Stimulated activated CD4-positive, alpha-beta T cell treated with anti-CD3 and anti-CD28 coated beads, TNF-alpha, amount 100 ng/mL, for 1 hour (primary cell): ENCODE measurements around the gene LGMN.
A peak's percentile ranks its signal among the peaks of the same experiment; 100 is the strongest.
"Not testable (repeated sequence)": the region's sequence is repeated elsewhere in the genome, so short reads cannot be mapped to it uniquely, and the experiment has no call there.

Experiments used
- DNase-seq, 3 donors: peaks; one replicate each; pipeline ENCODE4 v3.0.0-alpha.2; 2020; ENCODE audit warnings: low read depth in 3 of 3, low spot score in 1 of 3

LGMN gene

GRCh38 chr14:92698393-92698792, 50.0 kb downstream of the LGMN start:
- no peak for DNase-seq

- DNase-seq: no peak
Observed at GRCh38 chr14:92696366-92696765, 52.1 kb downstream of the LGMN start.

GRCh38 chr14:92695562-92695961, 52.9 kb downstream of the LGMN start:
- no peak for DNase-seq

DNA sequence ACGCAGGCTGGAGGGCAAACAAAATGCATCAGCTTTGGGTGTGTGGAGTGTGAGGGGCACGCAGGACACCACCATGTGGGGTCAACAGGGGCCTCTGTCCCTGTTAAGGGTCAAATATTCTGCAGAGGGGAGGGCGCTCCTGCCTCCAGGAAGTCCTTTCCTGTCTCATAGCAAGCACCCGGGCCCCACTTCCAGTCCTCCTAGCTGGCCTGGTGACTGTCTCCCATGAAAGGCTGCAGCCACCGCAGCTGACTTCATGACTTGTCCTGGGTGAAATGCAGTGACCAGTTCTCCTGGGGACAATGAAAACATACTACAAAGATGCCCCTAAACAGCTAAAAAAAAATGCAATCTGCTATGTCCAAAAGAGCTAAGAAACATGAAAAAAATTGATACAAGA, 53.6 kb downstream of the LGMN start:
- no peak for DNase-seq

DNA sequence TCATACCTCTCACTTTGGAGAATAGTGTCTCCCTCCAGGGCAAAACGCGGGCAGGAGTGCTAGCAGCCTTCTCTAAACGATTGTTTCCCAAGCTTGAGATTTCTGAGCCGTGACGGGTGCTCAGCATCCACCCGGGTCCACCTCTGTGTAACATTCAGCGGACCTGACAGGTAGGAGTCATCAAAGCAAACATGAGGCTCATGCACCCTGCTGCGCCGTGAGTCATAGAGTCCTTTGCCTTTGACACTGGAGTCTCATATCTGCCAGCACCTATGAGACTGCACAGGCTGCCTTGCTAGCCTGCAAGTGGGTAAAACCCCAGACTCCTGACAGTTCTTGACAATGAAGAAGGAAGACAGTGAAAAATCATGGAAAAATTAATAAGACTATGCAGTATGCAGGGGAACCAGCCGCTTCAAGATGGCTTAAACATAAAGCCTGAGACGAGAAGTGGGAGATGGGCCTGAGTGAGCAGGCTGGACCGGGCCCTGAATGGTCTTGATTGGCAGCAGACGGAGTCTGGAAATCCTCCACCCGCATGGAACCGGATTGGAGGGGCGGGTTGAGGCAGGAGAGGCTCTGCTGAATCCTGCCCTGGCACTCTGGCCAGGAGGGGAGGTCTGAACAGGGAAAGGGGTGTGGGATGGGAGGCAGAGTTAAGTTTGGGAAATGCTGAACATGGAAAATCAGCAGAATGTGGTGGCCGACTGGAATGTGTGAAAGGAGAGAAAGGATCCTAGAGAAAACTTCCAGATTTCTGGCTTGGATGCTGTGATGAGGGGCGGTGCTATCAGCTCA, 54.2 kb downstream of the LGMN start:
- DNase-seq: no peak

- no peak for DNase-seq
Observed at GRCh38 chr14:92692822-92693226, 55.6 kb downstream of the LGMN start.

DNA sequence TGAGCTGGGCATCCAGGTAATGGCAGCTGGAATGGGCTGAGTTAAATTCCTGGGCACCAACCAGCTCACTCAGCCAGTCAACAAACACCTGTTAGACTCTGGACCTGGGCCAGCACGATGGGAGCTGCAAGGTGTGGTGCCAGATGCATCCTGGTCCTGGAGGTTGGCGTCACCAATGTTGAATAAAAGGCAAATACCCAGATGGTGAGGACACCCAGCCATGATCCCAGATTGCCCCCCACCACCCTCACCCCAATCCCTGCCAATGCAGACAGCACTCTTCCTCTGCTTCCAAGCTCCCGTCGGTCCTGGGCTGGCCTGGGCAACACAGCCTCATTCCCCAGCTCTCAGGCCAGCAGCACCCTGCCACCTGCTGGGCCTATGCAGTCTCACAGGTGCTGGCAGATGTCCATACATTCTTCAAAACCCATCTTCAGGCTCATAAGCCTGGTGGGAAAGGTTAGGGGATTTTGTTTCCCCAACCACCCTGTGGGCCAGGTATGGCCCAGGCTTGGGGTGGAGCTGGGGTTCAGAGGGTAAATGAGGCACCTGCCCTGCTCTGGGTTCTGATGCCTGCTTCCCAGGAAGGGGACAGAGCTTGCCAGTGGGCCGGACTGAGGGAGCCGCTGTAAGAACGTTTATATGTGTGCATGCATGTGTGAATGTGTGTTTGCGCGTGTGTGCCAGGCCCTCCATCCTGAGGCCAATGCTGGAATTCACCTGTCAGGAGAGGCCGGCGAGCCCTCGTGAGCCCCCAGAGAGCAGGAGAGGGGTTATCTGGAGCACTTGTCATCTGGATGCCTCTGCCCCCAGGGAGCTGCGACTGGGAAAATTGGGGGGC, 58.0 kb downstream of the LGMN start:
- no peak for DNase-seq

GRCh38 chr14:92688434-92689375, 59.7 kb downstream of the LGMN start:
- no peak for DNase-seq

DNA sequence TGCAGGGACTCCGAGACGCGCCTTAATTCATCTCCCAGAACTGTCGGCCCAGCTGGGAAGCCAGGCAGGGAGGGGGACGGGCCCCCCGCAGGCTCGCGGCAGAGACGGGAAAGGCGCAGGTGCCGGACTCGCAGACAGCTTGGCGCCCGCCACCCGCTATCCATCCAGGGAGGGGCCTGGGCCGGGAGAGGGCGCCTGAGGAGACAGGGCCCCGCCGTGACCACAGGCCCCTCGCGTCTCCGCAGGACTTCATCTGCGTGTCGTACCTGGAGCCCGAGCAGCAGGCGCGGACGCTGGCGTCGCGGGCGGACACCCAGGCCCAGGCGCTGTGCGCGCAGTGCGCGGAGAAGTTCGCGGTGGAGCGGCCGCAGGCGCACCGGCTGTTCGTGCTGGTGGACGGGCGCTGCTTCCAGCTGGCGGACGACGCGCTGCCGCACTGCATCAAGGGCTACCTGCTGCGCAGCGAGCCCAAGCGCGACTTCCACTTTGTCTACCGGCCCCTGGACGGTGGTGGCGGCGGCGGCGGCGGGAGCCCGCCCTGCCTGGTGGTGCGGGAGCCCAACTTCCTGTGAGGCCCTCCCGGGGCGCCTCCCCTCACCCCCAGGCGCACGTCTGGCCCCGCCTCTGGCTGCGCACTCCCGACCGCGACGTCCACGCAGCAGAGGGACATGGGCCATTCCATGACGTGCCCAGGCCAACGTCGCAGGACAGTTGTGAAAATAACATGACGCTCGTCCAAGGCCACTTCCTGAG, 60.6 kb downstream of the LGMN start:
- no peak for DNase-seq

- peak in 2 of 3 donors; percentile 58 to 65 for DNase-seq
Observed at GRCh38 chr14:92686900-92687427, 61.5 kb downstream of the LGMN start.

GRCh38 chr14:92686411-92686899, 62.0 kb downstream of the LGMN start:
- DNase-seq: no peak

GRCh38 chr14:92685784-92686355, 62.6 kb downstream of the LGMN start:
- no peak for DNase-seq

DNA sequence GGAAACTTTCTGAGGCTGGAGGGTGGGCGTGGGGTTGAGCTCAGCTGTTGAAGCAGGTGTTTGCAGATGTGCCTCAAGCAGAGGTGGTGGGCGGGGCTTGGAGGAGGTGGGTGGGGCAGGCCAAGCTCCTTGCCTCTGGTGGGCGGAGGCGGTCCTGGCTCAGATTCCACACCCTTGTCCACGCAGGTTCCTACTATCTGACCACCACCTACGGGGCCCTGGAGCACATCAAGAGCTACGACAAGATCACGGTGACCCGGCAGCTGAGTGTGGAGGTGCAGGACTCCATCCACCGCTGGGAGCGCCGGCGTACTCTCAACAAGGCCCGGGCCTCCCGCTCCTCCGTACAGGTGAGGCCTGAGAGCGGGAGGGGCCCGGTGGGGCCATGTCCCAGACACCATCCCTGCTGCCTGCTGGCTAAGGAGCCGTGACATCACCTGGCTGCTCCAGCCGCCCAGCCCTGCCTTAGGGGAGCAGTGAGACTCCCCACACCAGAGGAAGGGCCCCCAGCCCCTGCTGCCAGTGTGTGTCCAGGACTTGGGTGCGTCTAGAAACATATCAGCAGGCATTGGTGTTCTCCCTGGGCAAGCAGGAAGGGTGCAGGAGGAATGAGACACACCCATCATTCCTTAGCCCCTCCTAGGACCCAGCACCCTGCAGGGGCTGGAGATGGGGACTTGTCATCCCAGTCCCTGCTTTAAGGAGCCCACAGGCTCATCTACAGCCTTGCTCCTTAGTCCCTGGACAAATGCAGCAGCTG, 63.4 kb downstream of the LGMN start:
- no peak for DNase-seq

- no peak for DNase-seq
Observed at GRCh38 chr14:92683041-92683440, 65.4 kb downstream of the LGMN start.

GRCh38 chr14:92680781-92681650, 67.4 kb downstream of the LGMN start:
- peak; percentile 30 to 71 (median 58) for DNase-seq

DNA sequence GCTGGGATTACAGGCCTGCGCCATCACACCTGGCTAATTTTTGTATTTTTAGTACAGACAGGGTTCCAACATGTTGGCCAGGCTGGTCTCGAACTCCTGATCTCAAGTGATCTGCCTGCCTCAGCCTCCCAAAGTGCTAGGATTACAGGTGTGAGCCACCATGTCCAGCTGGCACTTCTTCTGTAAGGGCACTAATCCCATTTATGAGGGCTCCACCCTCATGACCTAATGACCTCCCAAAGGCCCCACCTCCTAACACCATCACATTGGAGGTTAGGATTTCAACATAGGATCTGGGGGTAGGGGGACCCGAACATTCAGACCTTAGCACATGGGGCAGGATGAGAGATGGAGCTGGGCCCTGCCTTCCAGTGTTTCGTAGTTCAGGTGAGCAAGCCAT, 68.1 kb downstream of the LGMN start:
- not testable (repeated sequence) for DNase-seq

GRCh38 chr14:92679246-92679645, 69.2 kb downstream of the LGMN start:
- no peak for DNase-seq

DNA sequence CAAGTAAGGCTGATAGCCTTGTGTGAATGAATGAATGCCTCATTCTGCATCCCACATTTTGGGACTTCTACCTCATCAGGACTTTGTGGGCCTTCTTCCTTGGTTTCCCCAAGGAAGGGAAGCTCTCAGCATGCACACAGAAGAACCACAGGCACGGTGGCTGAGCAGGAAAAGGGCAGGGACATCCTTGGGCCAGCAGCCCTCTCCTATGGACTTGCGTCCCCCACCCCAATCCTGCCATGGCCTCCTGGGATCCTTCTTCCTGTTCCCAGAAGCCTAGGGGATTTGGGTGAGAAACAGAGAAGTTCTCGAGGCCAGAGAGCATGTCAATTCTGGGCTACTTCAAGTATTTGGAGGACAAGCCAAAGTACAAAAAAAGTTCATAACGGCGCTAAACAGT, 69.7 kb downstream of the LGMN start:
- DNase-seq: no peak
